ENCODE data around the gene ABI1.
"Not testable (repeated sequence)": the region's sequence is repeated elsewhere in the genome, so short reads cannot be mapped to it uniquely, and the experiment has no call there.

The ABI1 gene

DNA sequence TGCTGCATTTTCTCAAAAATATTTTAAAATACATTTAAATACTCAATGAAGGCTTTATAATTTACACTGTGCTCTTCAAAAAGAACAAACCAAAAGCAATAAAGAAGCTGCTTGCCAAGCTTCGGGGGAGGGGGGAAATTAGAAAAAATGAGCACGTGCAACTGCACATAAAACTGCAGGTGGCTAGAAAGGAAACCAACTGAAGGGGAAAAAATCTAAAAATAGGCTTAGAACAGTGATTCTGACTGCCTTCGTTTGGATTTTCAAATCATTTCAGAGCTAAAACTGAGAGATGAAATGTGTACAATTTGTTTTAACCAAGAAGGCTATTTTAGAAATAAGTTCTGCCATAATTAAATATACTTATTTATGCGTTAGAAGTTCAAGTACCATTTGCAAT is 61.4 kb downstream of the ABI1 start:
- no peak for DNase-seq (ENCODE audit: low read depth, low spot score)
- ChIA-PET CTCF (interaction anchor here (0.7 to 1.8 kb wide), 3 partner anchors 10 to 73 kb away, joined by 3 to 6 read pairs (median 3); no protein-coding TSS in a partner anchor), POLR2A (interaction anchor here (1.0 kb wide), 1 partner anchor 18 kb away, joined by 3 read pairs; no protein-coding TSS in a partner anchor)
- TF ChIP-seq CTCF (IDR thresholded peaks at IDR 0.05; ENCODE audit: insufficient read depth, low read length, missing control alignments): no peak
- H3K4me3 ChIP-seq (ENCODE audit: low read depth, low read length): no peak overlapping the region

- DNase-seq (ENCODE audit: low read depth, low spot score): no peak
- CTCF ChIA-PET: interaction anchor here (1.2 to 1.8 kb wide), 2 partner anchors 11 to 17 kb away, joined by 3 to 6 read pairs; no protein-coding TSS in a partner anchor
- H3K4me3 ChIP-seq (ENCODE audit: low read depth, low read length): no peak overlapping the region
- no peak for TF ChIP-seq CTCF (IDR thresholded peaks at IDR 0.05; ENCODE audit: insufficient read depth, low read length, missing control alignments)
- POLR2A ChIA-PET: no interaction called here
Observed at GRCh38 chr10:26798298-26798697, 62.5 kb downstream of the ABI1 start.

GRCh38 chr10:26797340-26797739 is 63.4 kb downstream of the ABI1 start:
- ChIA-PET CTCF (interaction anchor here (0.9 to 1.8 kb wide), 2 partner anchors 8 to 16 kb away, joined by 3 to 6 read pairs; no protein-coding TSS in a partner anchor), POLR2A (no interaction called here)
- TF ChIP-seq CTCF (IDR thresholded peaks at IDR 0.05; ENCODE audit: insufficient read depth, low read length, missing control alignments): no peak

DNA sequence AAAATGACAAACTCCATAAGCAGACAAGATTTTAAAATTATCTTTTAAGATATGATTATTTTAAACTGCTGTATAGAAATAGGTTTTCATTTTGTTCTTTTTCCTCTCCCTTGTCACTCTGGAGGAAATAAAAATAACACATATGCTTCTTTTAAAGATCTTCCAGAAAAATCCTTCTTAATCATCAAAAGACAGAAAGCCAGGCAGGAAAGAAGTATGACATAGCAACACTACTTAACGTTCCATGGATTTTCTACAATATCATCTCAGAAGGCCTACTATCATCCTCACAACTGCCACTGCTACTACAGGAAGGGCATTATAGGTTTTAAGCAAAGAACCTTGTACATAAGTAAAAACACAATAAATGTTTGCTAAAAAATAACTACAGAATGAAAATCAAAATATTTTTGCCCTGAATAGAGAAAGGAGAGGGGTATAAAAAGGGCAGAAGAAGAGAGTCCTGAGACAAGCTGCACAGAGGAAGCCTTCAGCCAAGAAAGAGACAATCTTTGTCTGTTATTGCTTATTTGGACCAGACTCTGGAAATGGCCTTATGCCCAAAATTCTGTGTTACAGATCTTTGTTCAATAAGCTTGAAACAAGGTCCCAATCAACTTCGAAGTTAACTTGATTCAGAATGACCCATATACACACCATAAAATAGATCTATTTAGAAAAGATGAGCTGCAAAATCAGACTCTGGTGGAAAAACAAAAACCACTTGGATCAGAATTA is 67.8 kb downstream of the ABI1 start:
- POLR2A ChIA-PET: no interaction called here
- DNase-seq (ENCODE audit: low read depth, low spot score): no peak
- no peak overlapping the region for H3K4me3 ChIP-seq (ENCODE audit: low read depth, low read length)
- no peak for TF ChIP-seq CTCF (IDR thresholded peaks at IDR 0.05; ENCODE audit: insufficient read depth, low read length, missing control alignments)
- CTCF ChIA-PET: no interaction called here

More at GRCh38 chr10:26797340-26797739, 63.4 kb downstream of the ABI1 start:
- H3K4me3 ChIP-seq (ENCODE audit: low read depth, low read length): no peak overlapping the region
- DNase-seq (ENCODE audit: low read depth, low spot score): no peak

DNA sequence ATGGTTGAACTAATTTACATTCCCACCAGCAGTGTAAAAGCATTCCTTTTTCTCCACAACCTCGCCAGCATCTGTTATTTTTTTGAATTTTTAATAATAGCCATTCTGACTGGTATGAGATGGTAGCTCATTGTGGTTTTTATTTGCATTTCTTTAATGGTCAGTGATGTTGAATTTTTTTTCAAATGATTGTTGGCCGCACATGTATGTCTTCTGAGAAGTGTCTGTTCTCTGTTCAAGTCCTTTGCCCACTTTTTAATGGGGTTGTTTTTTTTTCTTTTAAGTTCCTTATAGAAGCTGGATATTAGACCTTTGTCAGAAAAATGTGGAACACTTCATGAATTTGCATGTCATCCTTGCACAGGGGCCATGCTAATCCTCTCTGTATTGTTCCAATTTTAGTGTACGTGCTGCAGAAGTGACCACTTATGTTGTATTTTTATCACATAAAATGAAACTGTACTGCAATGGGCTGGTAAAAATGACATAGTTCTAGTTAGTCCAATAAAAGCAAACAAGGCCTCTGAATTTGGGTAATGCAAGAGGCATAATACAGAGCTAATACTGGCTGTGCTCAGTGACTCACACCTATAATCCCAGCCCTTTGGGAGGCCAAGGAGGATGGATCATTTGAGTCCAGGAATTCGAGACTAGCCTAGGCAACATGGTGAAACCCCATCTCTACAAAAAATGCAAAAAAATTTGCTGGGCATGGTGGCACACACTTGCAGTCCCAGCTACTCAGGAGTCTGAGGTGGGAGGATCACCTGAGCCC is 70.3 kb downstream of the ABI1 start:
- ChIA-PET POLR2A (interaction anchor here (0.7 kb wide), 1 partner anchor 566 kb away, joined by 3 read pairs; no protein-coding TSS in a partner anchor), CTCF (interaction anchor here (1.1 to 1.6 kb wide), 3 partner anchors 8 to 16 kb away, joined by 3 to 4 read pairs (median 3); no protein-coding TSS in a partner anchor)
- H3K4me3 ChIP-seq (ENCODE audit: low read depth, low read length): no peak overlapping the region
- no peak for DNase-seq (ENCODE audit: low read depth, low spot score)
- TF ChIP-seq CTCF (IDR thresholded peaks at IDR 0.05; ENCODE audit: insufficient read depth, low read length, missing control alignments): no peak

- POLR2A ChIA-PET: interaction anchor here (0.7 kb wide), 1 partner anchor 567 kb away, joined by 3 read pairs; no protein-coding TSS in a partner anchor
Observed at GRCh38 chr10:26789779-26790178, 71.0 kb downstream of the ABI1 start.

More at GRCh38 chr10:26789779-26790178, 71.0 kb downstream of the ABI1 start:
- not testable (repeated sequence) for DNase-seq (ENCODE audit: low read depth, low spot score); H3K4me3 ChIP-seq (ENCODE audit: low read depth, low read length)
- CTCF ChIA-PET: interaction anchor here (1.1 to 1.6 kb wide), 3 partner anchors 8 to 16 kb away, joined by 3 to 4 read pairs (median 3); no protein-coding TSS in a partner anchor

All from AG04449 (cell line).